Lung (tissue), 13 donors: ENCODE measurements around the gene COG5. TPM values are rescaled to one million over a fixed set of nuclear protein-coding genes. Genes with fewer than 3 reads are reported as not detected.

Source experiments
- ATAC-seq: fragments of 200-7000 bp; cut with Tn5 transposase; one replicate; pipeline ENCODE4 v1.9.1; 2020; ENCODE audit warnings: moderate number of reproducible peaks; ENCODE audit not compliant: insufficient read depth, low FRiP score
- DNase-seq, 3 donors: peaks; one replicate each; pipeline ENCODE4 v3.0.0-alpha.2; 2013 to 2017
- H3K27ac ChIP-seq, 2 donors: one replicate each; pipeline ENCODE4 v1.5.1; 2013; ENCODE audit warnings: mild to moderate bottlenecking in 2 of 2, moderate library complexity in 2 of 2, control low read depth in 1 of 2, inconsistent platforms in 1 of 2, low read depth in 1 of 2, low read length in 1 of 2
- H3K27me3 ChIP-seq, 3 donors: one replicate each; pipeline ENCODE4 v1.5.1; 2013; ENCODE audit warnings: low read length in 2 of 3; ENCODE audit not compliant: control insufficient read depth in 3 of 3, insufficient read depth in 3 of 3
- H3K36me3 ChIP-seq, 4 donors: one replicate each; pipeline ENCODE4 v1.5.1; 2013; ENCODE audit warnings: low read length in 4 of 4, mild to moderate bottlenecking in 1 of 4, moderate library complexity in 1 of 4; ENCODE audit not compliant: control insufficient read depth in 4 of 4, insufficient read depth in 4 of 4
- H3K4me1 ChIP-seq, 5 donors: one replicate each; pipeline ENCODE4 v1.5.1; 2013; ENCODE audit warnings: low read length in 5 of 5, mild to moderate bottlenecking in 2 of 5, moderate library complexity in 1 of 5; ENCODE audit not compliant: control insufficient read depth in 5 of 5, insufficient read depth in 5 of 5
- H3K4me3 ChIP-seq: one replicate; pipeline ENCODE4 v1.5.1; 2013; ENCODE audit warnings: mild to moderate bottlenecking, control low read depth, moderate library complexity
- H3K9ac ChIP-seq, 2 donors: one replicate each; pipeline ENCODE4 v1.5.1; 2013; ENCODE audit warnings: low read length in 2 of 2, control low read depth in 1 of 2; ENCODE audit not compliant: insufficient read depth in 1 of 2
- H3K9me3 ChIP-seq, 4 donors: one replicate each; pipeline ENCODE4 v1.5.1; 2013; ENCODE audit warnings: low read length in 3 of 4, mild to moderate bottlenecking in 1 of 4, moderate library complexity in 1 of 4; ENCODE audit not compliant: control insufficient read depth in 4 of 4, insufficient read depth in 3 of 4
- WGBS, 2 donors: extraction: QIAGEN DNeasy Blood & Tissue Kit; methylation state at CpG; one replicate each; pipeline ENCODE4 v1.1.7; 2013; 5-methylcytosine and 5-hydroxymethylcytosine counted together
- polyA plus RNA-seq, 2 donors: library from polyadenylated mRNA; stranded (reverse); fragments of 200-250 nt; gene quantifications; one replicate each; pipeline ENCODE4 v1.2.1, GENCODE V29; 2013
- small RNA-seq: library from RNA; depleted of rRNA; stranded (forward); fragments of <200 nt; gene quantifications from one replicate; pipeline ENCODE3, GENCODE V24; 2014; ENCODE audit warnings: low replicate concordance
- total RNA-seq, 2 donors: library from RNA; depleted of rRNA in 1 of 2; stranded (reverse); fragments of >200 nt in 1 of 2; gene quantifications; one replicate each; pipeline ENCODE4 v1.2.1, GENCODE V29; 2014 to 2021
- TF ChIP-seq, protein P1 (sequence below): IDR thresholded peaks from 2 replicates; pipeline ENCODE4 v1.5.1; 2012; ENCODE audit warnings: mild to moderate bottlenecking; ENCODE audit errors: control extremely low read depth, extremely low read depth
- donor health status: control.
- donor health status: control.
- donor health status: Bipolar disorder and iron deficiency.
- donor health status: healthy.
- donor health status: DM: yes; HTN: yes; CAD: no.

COG5 gene
- total and polyA plus RNA-seq, 4 donors: 5.6 to 101 (median 27.2) TPM

- Histone ChIP-seq H3K36me3 (peaks cover 0 to under 1% (median 0%) of the 10 kb centered on the region in 4 donors), H3K27me3 (no peaks in the 10 kb centered on the region), H3K4me1 (no peaks in the 10 kb centered on the region), H3K4me3 (no peak overlapping the region), H3K27ac (no peak overlapping the region), H3K9ac (no peak overlapping the region), H3K9me3 (no peaks in the 10 kb centered on the region)
- DNase-seq: no peak
- TF ChIP-seq, protein P1, sequence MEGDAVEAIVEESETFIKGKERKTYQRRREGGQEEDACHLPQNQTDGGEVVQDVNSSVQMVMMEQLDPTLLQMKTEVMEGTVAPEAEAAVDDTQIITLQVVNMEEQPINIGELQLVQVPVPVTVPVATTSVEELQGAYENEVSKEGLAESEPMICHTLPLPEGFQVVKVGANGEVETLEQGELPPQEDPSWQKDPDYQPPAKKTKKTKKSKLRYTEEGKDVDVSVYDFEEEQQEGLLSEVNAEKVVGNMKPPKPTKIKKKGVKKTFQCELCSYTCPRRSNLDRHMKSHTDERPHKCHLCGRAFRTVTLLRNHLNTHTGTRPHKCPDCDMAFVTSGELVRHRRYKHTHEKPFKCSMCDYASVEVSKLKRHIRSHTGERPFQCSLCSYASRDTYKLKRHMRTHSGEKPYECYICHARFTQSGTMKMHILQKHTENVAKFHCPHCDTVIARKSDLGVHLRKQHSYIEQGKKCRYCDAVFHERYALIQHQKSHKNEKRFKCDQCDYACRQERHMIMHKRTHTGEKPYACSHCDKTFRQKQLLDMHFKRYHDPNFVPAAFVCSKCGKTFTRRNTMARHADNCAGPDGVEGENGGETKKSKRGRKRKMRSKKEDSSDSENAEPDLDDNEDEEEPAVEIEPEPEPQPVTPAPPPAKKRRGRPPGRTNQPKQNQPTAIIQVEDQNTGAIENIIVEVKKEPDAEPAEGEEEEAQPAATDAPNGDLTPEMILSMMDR: no peak
- ATAC-seq: no peak
- WGBS, 2 donors: 58 to 75% methylated on average over 4 of the region's 4 CpGs
These were observed 411.7 kb downstream of the COG5 start for GRCh38 chr7:107152011-107152410.

Small RNA genes lying within 50 kb of the gene (small RNA-seq; reads per million reads assigned to genes)
- gene AC002381.1 (not detected), gene RF01233 (not detected)

Other genes starting within 250 kb of the COG5 start
- gene GPR22, start 93.9 kb downstream of the COG5 start, total RNA-seq: not detected
- gene GPR22, start 93.9 kb downstream of the COG5 start, polyA plus RNA-seq: not detected
- gene DUS4L, start 51 bp upstream of the COG5 start, total RNA-seq: 10 to 100 TPM in 1 of 2 donors, 1 to 10 TPM in 1; 6.4 to 14.8 TPM
- 1 to 10 TPM; 3.5 TPM for gene DUS4L, start 51 bp upstream of the COG5 start, polyA plus RNA-seq
- gene BCAP29, start 16.3 kb upstream of the COG5 start, total RNA-seq: 100 to 1,000 TPM in 1 of 2 donors, 10 to 100 TPM in 1; 49.0 to 109 TPM
- gene BCAP29, start 16.3 kb upstream of the COG5 start, polyA plus RNA-seq: 10 to 100 TPM; 49.9 to 51.0 TPM
- 1 to 10 TPM; 2.2 to 5.1 TPM for gene SLC26A4, start 96.9 kb upstream of the COG5 start, total RNA-seq
- gene SLC26A4, start 96.9 kb upstream of the COG5 start, polyA plus RNA-seq: 1 to 10 TPM in 1 of 2 donors, under 1 TPM in 1; 0.28 to 8.7 TPM
- 10 to 100 TPM; 19.7 to 25.2 TPM for gene CBLL1, start 180.2 kb upstream of the COG5 start, total RNA-seq
- 10 to 100 TPM in 1 of 2 donors, 1 to 10 TPM in 1; 5.2 to 10.5 TPM for gene CBLL1, start 180.2 kb upstream of the COG5 start, polyA plus RNA-seq
- under 1 TPM in 1 of 2 donors, not detected in 1; 0.31 TPM for gene SLC26A3, start 239.3 kb upstream of the COG5 start, total RNA-seq
- under 1 TPM in 1 of 2 donors, not detected in 1; 0.28 TPM for gene SLC26A3, start 239.3 kb upstream of the COG5 start, polyA plus RNA-seq